Measurements from ENCODE around the gene SUGCT.

DNA sequence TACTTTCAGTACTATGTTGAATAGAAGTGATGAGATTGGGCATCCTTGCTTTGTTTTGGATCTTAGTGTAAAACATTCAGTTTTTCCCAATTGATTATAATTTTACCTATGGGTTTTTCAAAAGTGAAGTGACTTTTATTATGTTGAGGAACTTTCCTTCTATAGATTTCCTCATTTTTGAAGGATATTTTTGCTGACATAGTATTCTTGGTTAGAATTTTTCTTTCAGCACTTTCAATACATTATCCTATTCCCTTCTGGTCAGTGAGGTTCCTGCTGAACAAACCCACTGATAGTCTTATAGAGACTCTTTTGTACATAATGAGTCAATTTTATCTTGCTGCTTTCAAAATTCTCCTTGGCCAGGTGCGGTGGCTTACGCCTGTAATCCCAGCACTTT, 297.2 kb downstream of the SUGCT start:
- TF ChIP-seq, protein P1, sequence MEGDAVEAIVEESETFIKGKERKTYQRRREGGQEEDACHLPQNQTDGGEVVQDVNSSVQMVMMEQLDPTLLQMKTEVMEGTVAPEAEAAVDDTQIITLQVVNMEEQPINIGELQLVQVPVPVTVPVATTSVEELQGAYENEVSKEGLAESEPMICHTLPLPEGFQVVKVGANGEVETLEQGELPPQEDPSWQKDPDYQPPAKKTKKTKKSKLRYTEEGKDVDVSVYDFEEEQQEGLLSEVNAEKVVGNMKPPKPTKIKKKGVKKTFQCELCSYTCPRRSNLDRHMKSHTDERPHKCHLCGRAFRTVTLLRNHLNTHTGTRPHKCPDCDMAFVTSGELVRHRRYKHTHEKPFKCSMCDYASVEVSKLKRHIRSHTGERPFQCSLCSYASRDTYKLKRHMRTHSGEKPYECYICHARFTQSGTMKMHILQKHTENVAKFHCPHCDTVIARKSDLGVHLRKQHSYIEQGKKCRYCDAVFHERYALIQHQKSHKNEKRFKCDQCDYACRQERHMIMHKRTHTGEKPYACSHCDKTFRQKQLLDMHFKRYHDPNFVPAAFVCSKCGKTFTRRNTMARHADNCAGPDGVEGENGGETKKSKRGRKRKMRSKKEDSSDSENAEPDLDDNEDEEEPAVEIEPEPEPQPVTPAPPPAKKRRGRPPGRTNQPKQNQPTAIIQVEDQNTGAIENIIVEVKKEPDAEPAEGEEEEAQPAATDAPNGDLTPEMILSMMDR (IDR thresholded peaks at IDR 0.05 in 8 of 11, conservative IDR thresholded peaks at IDR 0.05 in 3 of 11) = no peak
- TF ChIP-seq POLR2AphosphoS5 (IDR thresholded peaks at IDR 0.05) (no peak), POLR2A (IDR thresholded peaks at IDR 0.05) (no peak)
